Measurements from ENCODE around the gene GPSM1.

The GPSM1 gene

DNA sequence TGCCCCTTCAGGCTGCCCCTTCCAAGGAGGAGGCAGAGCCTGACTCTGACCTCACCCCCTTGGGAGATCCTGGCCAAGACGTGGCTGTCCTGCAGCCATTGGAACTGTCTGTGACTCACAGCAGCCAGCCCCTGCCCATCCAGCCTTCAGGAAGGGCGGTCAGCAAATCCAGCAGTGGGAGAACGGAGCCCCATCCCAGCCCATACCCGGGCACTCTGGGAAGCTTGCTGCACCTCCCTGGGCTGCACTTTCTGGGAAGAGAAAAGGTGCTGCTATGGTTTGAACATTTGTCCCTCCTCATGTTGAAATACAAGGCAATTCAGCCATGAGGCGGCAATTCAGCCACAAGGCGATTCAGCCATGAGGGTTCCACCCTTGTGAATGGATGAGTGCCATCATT lies 47.9 kb upstream of the GPSM1 start:
- Histone ChIP-seq H3K27ac (no peak overlapping the region), H3K9ac (no peak overlapping the region), H3K4me2 (no peak overlapping the region), H2AFZ (ENCODE audit: low read depth) (no peak overlapping the region), H3K36me3 (ENCODE audit: insufficient read depth) (no peaks in the 10 kb centered on the region), H4K20me1 (ENCODE audit: insufficient read depth) (no peaks in the 10 kb centered on the region), H3K79me2 (ENCODE audit: insufficient read depth, low read depth) (no peaks in the 10 kb centered on the region), H3K27me3 (ENCODE audit: insufficient read depth, low read depth) (peaks cover 88% of the 10 kb centered on the region), H3K4me3 (IDR thresholded peaks at IDR 0.05; ENCODE audit: insufficient read depth, low read depth, low read length) (no peak overlapping the region), H3K4me1 (ENCODE audit: low read depth, poor library complexity, severe bottlenecking) (peaks cover 15% of the 10 kb centered on the region)
- TF ChIP-seq, protein P1, sequence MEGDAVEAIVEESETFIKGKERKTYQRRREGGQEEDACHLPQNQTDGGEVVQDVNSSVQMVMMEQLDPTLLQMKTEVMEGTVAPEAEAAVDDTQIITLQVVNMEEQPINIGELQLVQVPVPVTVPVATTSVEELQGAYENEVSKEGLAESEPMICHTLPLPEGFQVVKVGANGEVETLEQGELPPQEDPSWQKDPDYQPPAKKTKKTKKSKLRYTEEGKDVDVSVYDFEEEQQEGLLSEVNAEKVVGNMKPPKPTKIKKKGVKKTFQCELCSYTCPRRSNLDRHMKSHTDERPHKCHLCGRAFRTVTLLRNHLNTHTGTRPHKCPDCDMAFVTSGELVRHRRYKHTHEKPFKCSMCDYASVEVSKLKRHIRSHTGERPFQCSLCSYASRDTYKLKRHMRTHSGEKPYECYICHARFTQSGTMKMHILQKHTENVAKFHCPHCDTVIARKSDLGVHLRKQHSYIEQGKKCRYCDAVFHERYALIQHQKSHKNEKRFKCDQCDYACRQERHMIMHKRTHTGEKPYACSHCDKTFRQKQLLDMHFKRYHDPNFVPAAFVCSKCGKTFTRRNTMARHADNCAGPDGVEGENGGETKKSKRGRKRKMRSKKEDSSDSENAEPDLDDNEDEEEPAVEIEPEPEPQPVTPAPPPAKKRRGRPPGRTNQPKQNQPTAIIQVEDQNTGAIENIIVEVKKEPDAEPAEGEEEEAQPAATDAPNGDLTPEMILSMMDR (conservative IDR thresholded peaks at IDR 0.05; ENCODE audit: low read depth, low read length), result no peak

DNA sequence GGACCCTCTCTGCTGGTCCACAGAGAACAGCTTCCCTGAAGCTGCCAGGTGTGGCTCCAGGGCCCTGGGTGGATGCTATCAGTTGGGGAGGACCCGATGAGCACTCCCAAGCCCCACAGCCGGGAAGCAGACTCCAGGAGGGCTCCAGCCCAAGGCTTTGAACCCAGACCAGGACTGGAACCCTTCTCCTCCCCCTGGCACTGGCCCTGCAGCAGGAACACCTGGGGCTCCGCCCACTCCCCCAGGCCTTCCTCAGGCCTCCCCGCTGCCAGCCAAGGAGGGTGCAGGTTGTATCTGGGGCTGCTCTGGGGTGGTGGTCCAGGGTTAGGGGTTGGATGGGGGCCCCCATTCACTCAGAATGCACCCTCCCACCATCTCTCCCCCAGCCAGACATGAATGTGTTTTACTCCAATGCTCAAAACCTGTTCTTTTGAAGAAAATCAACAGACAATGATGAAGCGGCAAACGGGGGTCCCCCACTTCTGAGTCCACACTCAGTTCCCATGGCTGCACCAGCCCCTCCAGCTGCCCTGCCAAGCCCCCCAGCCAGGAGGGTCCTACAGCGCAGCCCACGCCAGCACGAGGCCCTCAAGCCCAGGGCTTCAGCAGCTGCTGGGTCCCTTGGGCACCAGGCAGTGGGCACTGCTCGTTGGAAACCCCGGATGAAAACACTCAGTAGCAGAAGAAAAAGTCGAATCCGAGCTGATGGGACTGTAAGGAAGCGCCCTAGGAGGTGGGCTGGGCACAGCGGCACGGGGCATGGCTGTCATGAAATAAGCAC lies 46.6 kb upstream of the GPSM1 start:
- H3K79me2 ChIP-seq (ENCODE audit: insufficient read depth, low read depth), result no peaks in the 10 kb centered on the region
- peaks cover 15% of the 10 kb centered on the region for H3K4me1 ChIP-seq (ENCODE audit: low read depth, poor library complexity, severe bottlenecking)
- H3K27me3 ChIP-seq (ENCODE audit: insufficient read depth, low read depth), result peaks cover 88% of the 10 kb centered on the region
- H2AFZ ChIP-seq (ENCODE audit: low read depth), result no peak overlapping the region
- no peaks in the 10 kb centered on the region for H4K20me1 ChIP-seq (ENCODE audit: insufficient read depth)
- no peaks in the 10 kb centered on the region for H3K36me3 ChIP-seq (ENCODE audit: insufficient read depth)
- H3K9ac ChIP-seq, result no peak overlapping the region
- no peak overlapping the region for H3K4me3 ChIP-seq (IDR thresholded peaks at IDR 0.05; ENCODE audit: insufficient read depth, low read depth, low read length)
- TF ChIP-seq, protein P1 (conservative IDR thresholded peaks at IDR 0.05; ENCODE audit: low read depth, low read length), result no peak
- no peak overlapping the region for H3K4me2 ChIP-seq
- H3K27ac ChIP-seq, result no peak overlapping the region

DNA sequence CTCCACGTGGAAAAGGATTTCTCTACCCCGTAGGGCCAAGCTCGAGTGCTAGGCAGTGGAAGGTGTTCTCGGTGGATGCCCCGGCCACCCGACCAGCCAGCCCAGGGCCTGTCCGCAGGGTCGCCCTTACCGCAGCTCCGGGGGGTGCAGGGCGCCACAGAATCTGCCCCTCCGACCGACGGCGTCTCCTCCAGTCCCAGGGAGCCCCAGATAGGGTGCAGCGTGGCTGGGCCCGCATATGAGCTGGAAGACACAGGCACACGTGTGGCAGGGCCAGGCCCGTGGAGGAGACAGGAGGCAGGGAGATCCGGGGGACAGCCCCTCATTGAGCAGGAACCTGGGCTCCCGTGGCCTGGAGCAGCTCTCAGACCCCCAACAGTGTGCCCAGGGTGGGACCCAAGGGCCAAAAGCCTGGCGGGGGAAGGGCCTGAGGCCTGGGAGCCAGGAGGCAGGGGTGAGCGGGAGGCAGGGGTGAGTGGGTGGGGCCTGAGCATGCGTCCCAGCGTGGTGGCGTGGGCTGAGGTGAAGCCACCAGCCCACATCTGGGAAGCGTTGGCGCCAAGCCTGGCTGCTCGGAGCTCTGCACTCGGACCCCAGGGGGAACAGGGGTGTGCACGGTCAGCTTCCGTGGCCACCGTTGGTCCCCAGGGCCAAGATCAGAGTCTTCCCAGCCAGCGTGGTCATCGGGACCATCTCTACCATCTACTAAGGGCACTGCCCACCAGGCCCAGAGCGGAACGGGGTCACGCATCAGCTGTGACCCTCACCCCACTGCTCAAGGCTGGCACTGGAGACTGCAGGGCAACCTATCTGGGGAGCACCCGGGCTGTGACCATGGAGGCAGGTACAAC lies 45.7 kb upstream of the GPSM1 start:
- TF ChIP-seq, protein P1 (conservative IDR thresholded peaks at IDR 0.05; ENCODE audit: low read depth, low read length), result no peak
- no peak overlapping the region for H3K4me2 ChIP-seq
- no peaks in the 10 kb centered on the region for H3K79me2 ChIP-seq (ENCODE audit: insufficient read depth, low read depth)

DNA sequence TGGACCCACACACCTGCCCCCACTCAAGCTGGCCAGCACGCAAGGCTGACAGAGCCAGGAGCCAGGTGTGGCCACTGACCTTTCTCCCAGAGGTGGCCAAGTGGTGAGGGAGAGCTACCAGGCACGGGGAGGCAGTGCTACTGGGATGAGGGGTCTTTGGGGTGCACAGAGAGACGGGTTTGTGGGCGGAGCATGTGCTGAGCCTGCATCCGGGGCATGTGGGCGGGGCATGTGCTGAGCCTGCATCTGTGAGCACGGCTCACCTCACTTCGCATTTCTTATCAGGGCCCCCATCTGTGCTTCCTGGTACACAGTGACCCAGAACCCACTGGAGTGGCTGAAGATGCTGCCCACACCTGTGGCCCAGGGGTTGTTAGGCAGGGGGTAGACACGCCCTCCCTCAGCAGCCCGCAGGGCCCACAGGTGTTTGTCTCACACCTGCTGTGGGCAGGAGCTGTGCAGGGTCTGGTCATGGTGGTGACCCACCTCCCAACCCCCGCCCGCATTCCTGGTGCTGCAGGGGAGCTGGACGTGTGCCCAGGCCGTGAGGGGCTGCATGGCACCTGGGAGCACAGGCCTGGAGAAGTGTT lies 45.0 kb upstream of the GPSM1 start:
- Histone ChIP-seq H3K79me2 (ENCODE audit: insufficient read depth, low read depth) (no peaks in the 10 kb centered on the region), H4K20me1 (ENCODE audit: insufficient read depth) (no peaks in the 10 kb centered on the region), H3K4me2 (no peak overlapping the region), H3K9ac (no peak overlapping the region), H3K4me1 (ENCODE audit: low read depth, poor library complexity, severe bottlenecking) (peaks cover 15% of the 10 kb centered on the region), H3K27ac (no peak overlapping the region), H2AFZ (ENCODE audit: low read depth) (no peak overlapping the region), H3K36me3 (ENCODE audit: insufficient read depth) (no peaks in the 10 kb centered on the region), H3K4me3 (IDR thresholded peaks at IDR 0.05; ENCODE audit: insufficient read depth, low read depth, low read length) (no peak overlapping the region), H3K27me3 (ENCODE audit: insufficient read depth, low read depth) (peaks cover 92% of the 10 kb centered on the region)
- TF ChIP-seq, protein P1 (conservative IDR thresholded peaks at IDR 0.05; ENCODE audit: low read depth, low read length), result no peak

More for the DNA sequence above, 45.7 kb upstream of the GPSM1 start:
- H2AFZ ChIP-seq (ENCODE audit: low read depth), result no peak overlapping the region
- H4K20me1 ChIP-seq (ENCODE audit: insufficient read depth), result no peaks in the 10 kb centered on the region
- peaks cover 15% of the 10 kb centered on the region for H3K4me1 ChIP-seq (ENCODE audit: low read depth, poor library complexity, severe bottlenecking)
- H3K9ac ChIP-seq, result no peak overlapping the region
- no peaks in the 10 kb centered on the region for H3K36me3 ChIP-seq (ENCODE audit: insufficient read depth)
- no peak overlapping the region for H3K4me3 ChIP-seq (IDR thresholded peaks at IDR 0.05; ENCODE audit: insufficient read depth, low read depth, low read length)
- no peak overlapping the region for H3K27ac ChIP-seq
- H3K27me3 ChIP-seq (ENCODE audit: insufficient read depth, low read depth), result peaks cover 88% of the 10 kb centered on the region

Measured in KMS-11 (cell line).